Iris pigment epithelial cell (primary cell): ENCODE results near the gene FGFR3.
A peak's percentile ranks its signal among the peaks of the same experiment; 100 is the strongest.

Source experiments
- DNase-seq: peaks from one replicate; pipeline ENCODE4 v3.0.0-alpha.2; 2011; ENCODE audit warnings: low read depth

FGFR3 gene

GRCh38 chr4:1792832-1793495 lies at the start of gene FGFR3:
TSS of gene FGFR3 (plus strand) at chr4:1793293. CDS start at chr4:1793935, 642 bp downstream.
- no peak for DNase-seq

GRCh38 chr4:1743551-1743950 lies 49.5 kb upstream of the FGFR3 start:
- no peak for DNase-seq

DNA sequence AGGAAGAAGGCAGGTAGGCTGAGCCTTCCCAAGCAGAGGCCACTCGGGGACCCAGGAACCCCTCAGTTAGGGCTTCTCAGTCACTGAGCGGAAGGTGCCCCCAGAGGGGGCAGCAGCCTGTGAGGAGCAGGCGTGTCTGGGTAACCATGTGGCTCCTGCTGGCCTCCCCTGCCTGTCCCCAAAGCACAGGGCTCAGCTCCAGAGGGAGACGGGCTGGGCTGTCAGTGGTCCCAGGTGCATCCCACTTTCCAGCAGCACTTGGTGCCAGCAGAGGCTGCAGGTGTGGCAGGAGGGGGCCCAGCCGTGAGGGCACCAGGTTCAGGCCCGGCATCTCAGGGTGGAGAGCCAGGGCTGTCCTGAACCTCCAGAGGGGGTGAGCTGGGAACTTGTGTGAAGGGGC lies 49.1 kb upstream of the FGFR3 start:
- DNase-seq, result no peak

DNA sequence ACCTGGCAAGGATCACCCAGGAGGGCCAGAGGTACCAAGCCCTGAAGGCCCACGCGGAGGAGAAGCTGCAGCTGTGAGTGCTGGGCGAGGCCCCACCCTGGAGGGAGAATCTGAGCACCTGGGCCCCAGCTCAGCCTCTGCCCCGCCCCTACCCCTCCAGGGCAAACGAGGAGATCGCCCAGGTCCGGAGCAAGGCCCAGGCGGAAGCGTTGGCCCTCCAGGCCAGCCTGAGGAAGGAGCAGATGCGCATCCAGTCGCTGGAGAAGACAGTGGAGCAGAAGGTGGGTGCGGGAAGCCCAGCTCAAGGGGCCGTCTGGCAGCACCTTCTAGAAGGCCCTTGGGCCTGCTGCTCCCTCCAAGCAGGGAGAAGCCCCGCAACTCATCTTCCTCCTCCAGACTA lies 48.5 kb upstream of the FGFR3 start:
- no peak for DNase-seq

DNA sequence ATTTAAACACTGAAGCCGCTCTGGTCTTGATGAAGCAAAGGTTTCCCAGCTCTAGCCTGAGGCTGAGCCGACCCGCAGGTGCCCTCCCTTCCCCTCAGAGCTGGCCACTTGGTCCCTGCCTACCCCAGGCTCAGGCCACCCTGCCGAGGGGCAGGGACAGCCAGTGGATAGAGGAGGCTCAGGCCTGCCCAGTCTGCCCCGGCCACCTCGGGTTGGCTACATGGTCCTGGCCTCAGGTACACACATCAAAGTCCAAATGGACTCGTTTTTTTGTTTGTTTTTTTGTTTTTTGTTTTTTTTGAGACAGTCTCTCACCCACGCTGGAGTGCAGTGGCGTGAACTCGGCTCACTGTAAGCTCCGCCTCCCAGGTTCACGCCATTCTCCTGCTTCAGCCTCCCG lies 47.9 kb upstream of the FGFR3 start:
- DNase-seq, result no peak

DNA sequence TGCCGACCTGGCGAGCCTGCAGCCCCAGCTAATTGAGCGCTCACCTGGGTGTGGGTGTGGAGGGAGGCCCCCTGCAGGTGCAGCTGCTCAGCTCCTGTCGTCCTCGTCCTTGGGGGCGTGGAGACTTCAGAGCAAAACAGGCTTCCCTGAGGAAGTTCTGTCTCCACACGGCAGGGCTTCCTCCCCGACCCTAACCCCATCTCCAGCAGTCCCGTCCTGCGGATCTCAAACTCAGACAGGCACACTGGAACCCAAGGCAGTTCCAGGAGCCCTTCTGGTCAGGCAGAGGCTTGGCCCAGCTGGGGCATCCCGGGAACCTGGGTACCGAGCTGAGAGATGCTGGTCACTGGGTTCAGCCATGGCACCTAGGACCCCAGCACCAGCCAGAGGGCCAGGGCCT lies 47.4 kb upstream of the FGFR3 start:
- DNase-seq, result no peak

- peak; percentile 54 for DNase-seq
These were observed 46.8 kb upstream of the FGFR3 start for GRCh38 chr4:1746265-1746691.

DNA sequence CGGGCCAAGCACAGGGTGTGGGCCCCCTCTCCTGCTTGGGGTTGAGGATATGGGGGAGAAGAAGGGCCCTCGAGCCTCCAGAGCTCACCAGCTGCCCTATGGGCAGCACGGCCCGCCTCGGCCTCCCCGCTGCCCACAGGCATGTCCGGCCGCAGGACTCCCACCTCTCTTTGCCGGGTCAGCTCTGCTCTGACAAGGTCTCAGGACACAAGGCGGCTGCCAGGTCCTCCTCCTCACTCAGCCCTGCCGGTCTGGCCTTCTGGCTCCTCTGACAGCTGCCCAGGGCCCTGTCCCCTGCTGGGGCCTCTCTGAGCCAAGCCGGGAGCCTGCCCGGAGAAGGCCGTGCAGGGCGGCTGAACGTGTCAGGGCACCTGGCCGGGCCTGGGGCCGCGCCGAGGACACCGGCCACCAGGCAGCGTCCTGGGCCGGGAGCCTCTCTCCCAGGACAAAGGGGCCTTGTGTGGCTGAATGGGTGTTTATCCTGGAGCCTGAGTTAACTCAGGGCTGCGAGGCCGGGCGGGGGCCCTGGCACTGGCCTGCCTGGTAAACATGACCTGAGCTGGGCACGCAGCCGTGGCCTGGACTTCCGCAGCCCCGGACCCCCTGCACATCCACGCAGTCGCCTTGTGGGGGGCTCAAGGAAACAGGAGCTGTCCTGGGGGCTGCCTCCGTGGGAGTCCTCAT lies 46.0 kb upstream of the FGFR3 start:
- no peak for DNase-seq

GRCh38 chr4:1747603-1747967 lies 45.5 kb upstream of the FGFR3 start:
- DNase-seq, result no peak

DNA sequence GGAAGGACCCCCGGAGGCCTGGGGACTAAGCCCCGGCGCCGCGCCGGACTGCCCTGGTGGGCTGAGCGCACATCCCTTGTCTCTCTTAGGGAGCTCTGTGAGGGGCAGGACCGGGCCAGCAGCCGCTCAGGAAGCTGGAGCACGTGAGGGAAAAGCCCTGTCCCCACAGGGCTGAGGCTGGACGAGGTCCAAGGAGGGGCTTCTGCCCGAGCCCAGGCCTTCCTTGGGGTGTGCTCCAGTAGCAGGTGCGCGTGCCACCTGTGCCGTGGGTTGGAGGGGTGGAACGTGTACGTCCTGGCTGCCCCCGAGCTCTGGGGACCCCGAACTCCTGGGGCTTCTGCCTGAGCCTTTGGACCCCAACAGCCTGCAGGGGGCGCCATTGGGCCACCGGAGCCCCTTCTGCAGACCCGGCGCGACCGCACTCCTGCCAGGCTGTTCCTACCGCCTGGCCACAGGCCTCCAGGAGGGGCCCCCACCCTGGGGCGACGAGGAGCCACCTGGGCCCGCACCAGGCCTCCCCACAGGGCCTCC lies 44.6 kb upstream of the FGFR3 start:
- DNase-seq, result peak; percentile 48

DNA sequence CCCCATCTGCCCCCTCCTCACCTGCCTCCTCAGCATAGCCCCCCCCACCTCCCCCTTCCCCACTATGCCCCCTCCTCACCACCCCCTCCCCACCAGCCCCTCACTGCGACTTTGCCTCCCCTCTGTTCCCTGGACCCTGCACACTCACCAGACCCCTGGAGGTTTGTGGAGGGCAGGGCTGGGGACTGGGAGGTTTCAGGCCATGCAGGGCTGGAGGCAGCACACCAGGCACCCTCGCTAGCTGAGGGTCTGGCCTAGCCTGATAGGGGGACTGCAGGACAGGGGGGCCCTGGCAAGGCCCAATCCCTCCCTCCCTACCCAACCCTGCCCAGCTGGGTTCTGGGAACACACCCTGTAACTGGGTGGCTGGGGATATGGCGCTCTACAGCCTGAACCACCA lies 43.7 kb upstream of the FGFR3 start:
- no peak for DNase-seq

GRCh38 chr4:1749826-1750225 lies 43.3 kb upstream of the FGFR3 start:
- no peak for DNase-seq

DNA sequence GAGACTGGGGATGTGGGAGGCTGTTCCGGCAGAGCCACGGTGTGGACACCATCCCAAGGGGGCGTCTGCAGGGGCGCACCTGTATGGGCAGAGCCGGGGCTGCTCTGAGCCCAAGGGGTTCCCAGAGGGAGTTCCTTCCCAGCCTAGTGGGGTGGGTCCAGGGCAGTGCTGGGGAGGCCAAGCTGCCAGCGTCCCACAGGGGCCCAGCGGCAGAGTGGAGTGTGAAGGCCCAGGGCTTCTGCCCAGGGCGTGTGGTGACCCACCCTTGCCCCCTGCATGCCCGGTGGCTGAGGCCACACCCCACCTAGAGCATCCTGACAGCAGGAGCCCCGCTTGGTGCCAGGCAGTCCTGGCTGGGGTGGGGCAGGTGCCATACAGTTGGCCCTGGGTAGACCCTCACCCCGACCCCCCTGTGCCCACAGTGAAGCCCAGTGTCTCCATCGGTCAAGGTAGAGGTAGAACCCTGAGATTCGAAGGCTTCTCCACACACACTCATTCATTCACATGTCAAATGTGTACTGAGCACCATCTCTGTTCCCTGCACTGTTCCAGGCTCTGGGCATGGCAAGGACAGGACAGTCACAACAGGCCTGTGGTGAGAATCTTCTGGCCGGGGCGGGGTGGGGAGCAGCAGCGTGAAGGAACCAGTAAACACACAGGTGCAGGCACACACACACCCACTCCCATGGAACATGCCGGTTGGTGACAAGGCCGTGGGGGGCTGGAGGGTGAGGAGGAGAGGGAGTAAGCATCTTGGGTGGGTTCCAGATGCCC lies 42.5 kb upstream of the FGFR3 start:
- DNase-seq, result no peak

DNA sequence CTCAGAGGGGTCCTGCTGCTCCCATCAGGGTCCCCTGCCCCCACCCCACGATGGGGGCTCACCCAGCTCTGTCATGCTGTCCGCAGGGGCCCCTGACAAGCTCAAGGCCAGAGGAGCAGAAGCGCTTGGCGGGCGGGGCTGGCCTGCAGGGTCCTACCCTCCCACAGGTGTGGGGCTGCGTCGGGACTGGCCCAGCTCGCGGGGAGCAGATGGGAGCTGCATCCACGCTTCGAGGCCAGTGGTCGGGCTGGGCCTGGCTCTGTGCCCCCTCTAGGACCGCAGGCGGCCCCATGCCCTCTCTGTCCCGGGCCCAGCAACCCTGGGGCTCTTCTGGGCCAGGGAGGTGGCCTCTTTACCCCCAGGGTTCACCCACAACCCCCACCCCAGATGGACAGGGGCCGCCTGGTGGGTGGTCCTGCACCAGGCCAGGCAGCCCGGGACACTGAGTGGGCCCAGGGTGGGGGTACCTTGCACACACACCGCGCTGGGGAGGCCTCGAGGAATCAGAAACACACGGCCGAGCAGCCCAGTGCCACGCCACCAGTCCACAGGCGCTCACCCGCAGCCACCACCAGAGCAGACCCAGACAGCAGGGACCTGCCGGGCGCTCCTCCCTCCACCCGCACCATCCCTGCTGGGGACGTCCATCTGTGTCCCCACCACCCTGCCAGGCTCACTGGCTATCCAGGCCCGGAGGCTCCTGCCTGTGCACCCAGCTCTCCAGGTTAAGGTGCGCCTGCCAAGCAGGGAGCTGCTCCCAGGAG lies 41.8 kb upstream of the FGFR3 start:
- DNase-seq, result no peak

DNA sequence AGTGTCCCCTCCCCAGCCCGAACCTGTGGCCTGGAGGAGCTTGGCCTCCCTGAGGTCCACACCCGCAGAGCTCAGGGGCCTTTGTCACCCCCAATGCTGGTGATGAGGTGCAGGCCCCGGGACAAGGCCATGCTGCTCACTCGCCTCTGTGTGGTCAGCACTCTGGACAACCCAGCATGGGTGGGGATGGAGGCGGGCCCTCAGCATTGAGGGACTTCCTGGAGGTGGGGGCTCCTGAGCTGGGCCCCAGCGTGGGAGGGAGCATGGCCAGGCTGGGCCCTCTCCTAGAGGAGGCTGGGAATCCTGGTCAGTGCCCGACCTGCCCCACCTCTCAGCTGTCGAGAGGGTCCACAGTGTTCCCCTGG lies 41.2 kb upstream of the FGFR3 start:
- DNase-seq, result no peak

GRCh38 chr4:1752284-1753041 lies 40.6 kb upstream of the FGFR3 start:
- DNase-seq, result peak; percentile 10

DNA sequence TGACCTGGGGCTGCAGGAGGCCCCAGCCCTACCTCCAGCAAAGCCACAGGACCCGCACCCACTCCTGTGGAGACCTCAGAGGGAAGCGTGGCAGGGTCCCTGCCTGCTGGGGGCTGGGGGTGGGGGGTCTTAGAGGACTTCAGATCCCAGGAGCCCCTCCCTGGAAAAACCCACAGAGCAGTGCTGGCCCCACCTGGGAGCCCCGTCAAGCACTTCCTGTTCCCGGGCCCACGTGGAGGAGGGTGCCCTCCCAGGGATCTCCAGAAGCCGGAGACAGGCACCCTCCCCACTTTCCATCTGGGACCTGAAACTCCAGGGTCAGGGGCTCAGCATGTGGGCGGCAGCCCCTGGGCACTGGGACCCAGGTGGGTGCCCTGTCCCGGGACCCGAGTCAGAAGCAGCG lies 39.8 kb upstream of the FGFR3 start:
- DNase-seq, result no peak

DNA sequence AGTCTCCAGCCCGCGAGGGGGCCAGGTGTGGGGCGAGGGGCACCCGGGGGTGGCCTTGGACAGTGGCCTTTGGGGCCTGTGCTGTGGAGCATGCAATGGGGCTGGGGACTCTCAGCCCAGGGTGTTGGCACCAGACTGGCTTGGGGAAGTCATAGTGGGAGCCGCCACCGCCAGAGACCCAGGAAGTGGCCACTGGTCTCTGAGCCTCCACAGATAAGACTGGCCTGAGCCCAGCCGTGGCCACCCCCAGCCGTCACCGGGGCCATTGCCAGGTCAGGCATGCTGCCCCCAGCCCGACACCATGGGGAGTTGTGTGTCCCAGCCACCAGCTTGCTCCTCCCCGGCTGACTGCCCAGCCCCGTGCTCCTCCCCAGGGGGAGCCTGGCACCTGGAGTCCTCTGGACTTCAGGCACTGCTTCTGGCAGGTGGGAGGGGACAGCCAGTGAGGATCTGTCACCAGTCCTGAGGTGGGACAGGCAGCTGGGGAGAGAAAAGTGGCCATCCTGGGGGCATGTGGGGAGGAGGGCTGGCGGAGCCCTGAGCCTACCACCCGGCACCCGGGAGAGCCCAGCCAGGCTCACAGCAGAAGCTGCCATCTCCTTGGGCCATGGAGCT lies 39.3 kb upstream of the FGFR3 start:
- no peak for DNase-seq

DNA sequence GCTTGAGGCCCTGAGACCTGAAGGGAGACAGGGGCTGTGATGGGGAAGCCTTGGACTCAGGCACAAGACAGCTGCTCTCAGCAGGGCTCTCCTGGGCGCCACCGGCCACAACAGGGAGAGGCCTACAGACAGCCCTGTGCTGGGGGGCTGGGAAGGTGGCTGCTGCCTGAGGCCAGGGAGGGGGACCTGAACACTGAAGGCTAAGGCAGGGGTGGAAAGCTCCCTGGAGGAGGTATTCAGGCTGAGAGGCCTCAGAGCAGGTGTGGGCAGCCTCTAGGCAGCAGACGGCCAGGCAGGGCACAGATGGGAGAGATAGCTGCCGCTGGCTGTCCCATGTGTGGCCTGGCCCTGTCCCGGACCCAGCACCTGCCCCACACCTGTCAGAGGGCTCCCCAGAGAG lies 38.8 kb upstream of the FGFR3 start:
- DNase-seq, result no peak

DNA sequence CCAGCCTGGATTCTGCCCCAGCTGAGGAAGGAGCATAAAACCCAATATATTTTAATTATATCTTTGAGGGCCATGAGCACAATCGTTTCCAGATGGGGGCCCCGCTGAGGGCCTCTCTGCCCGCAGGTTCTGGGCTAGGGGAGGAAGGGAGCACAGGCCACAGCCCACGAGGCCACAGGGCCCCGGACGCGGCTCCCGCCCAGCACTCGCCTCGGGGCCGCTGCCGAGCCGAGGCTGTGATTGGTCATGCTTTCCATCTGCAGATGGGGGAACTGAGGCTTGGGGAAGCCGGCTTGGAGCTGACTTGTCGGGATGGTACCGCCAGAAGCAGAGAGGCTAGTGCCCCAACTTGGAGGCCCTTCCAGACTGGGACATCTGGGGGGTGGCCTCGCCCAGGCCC lies 37.8 kb upstream of the FGFR3 start:
- no peak for DNase-seq

GRCh38 chr4:1756079-1756478 lies 37.0 kb upstream of the FGFR3 start:
- DNase-seq, result no peak
